NT2/D1 (cell line): ENCODE results near the gene RNF217.

ENCODE experiments used
- DNase-seq: peaks from one replicate; pipeline ENCODE4 v3.0.0-alpha.2; 2011; ENCODE audit warnings: low read depth, low spot score
- H3K27me3 ChIP-seq: 2 replicates; pipeline ENCODE4 v1.6.0; 2011; ENCODE audit warnings: mild to moderate bottlenecking; ENCODE audit not compliant: insufficient read length, insufficient read depth
- H3K36me3 ChIP-seq: 2 replicates; pipeline ENCODE4 v1.6.1; 2011; ENCODE audit warnings: mild to moderate bottlenecking, low read length, mixed read lengths; ENCODE audit not compliant: insufficient read depth, insufficient read length
- H3K4me1 ChIP-seq: 2 replicates; pipeline ENCODE4 v1.5.1; 2011; ENCODE audit not compliant: insufficient read depth, insufficient read length
- H3K4me3 ChIP-seq: 2 replicates; pipeline ENCODE4 v1.5.1; 2011; ENCODE audit warnings: low read depth; ENCODE audit not compliant: insufficient read length
- H3K9ac ChIP-seq: 2 replicates; pipeline ENCODE4 v1.6.0; 2011; ENCODE audit warnings: low read depth; ENCODE audit not compliant: insufficient read length
- H3K9me3 ChIP-seq: 2 replicates; pipeline ENCODE4 v1.5.1; 2011; ENCODE audit warnings: mild to moderate bottlenecking, low read length; ENCODE audit not compliant: insufficient read depth
- SUZ12 ChIP-seq: IDR thresholded peaks from 2 replicates; pipeline ENCODE4 v1.6.1; 2011; ENCODE audit not compliant: insufficient read length, insufficient read depth; ENCODE audit errors: extremely low read depth
- YY1 ChIP-seq: IDR thresholded peaks from 2 replicates; pipeline ENCODE4 v1.6.1; 2011; ENCODE audit not compliant: insufficient read length, insufficient read depth
- ZNF274 ChIP-seq: IDR thresholded peaks from 2 replicates; pipeline ENCODE4 v1.6.1; 2011; ENCODE audit warnings: mild to moderate bottlenecking, low read depth, low read length

The RNF217 gene

DNA sequence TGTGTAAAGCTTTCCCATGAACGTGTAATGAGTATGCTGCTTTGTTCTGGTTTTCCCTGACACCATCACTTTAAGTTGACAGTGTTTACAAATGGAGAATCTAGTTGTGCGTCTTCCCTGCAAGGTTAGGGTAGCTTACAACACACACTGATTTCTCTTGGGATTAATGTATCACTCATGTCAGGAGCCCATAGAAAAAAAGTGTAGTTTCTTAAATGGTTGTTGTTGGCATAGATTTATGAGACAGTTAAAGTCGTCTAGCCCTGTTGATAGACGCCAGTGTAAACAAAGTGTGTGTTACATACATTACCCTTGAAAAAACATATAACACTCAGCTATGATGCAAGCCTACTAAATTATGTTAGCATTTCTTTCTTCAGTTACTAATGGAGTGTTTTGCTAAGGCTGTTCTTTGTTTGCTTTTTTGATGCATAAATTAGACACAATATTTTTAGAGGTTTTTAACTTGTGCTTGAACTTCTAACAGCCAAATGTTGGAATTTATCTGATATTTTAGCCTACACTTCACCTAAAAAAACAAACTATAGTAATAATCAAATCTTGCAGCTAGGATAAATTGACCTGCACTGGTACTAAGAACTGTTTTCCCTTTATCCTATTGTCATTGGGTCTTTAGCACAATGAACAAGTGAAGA, 88.6 kb downstream of the RNF217 start:
- no peak overlapping the region for H3K4me3 ChIP-seq
- no peaks in the 10 kb centered on the region for H3K36me3 ChIP-seq
- no peaks in the 10 kb centered on the region for H3K4me1 ChIP-seq
- H3K27me3 ChIP-seq: no peaks in the 10 kb centered on the region
- no peak overlapping the region for H3K9ac ChIP-seq
- no peaks in the 10 kb centered on the region for H3K9me3 ChIP-seq
- TF ChIP-seq SUZ12: no peak
- TF ChIP-seq YY1: no peak
- TF ChIP-seq ZNF274: no peak
- no peak for DNase-seq

DNA sequence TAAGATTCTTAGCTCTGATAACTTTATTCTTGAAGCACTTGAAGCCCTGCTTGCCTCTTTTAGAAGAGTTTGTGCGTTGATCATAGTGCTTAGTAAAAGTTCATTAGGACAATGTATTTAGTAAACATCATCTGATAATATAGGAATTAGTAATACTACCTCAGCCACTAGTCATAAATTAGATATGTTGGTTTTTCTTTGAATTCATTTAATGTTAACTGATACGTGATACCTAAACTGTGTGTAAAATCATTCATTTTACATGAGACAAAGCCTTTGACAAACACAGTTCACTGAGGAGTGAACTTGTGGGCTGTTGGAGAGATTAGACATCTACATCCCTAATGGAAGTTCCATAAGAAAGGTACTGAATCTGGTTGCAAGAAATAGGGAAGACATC, 91.6 kb downstream of the RNF217 start:
- H3K9ac ChIP-seq: no peak overlapping the region
- no peak overlapping the region for H3K4me3 ChIP-seq
- DNase-seq: no peak
- no peaks in the 10 kb centered on the region for H3K4me1 ChIP-seq
- peaks cover 3% of the 10 kb centered on the region for H3K36me3 ChIP-seq
- H3K27me3 ChIP-seq: no peaks in the 10 kb centered on the region
- TF ChIP-seq YY1 (no peak), ZNF274 (no peak), SUZ12 (no peak)
- H3K9me3 ChIP-seq: no peaks in the 10 kb centered on the region

DNA sequence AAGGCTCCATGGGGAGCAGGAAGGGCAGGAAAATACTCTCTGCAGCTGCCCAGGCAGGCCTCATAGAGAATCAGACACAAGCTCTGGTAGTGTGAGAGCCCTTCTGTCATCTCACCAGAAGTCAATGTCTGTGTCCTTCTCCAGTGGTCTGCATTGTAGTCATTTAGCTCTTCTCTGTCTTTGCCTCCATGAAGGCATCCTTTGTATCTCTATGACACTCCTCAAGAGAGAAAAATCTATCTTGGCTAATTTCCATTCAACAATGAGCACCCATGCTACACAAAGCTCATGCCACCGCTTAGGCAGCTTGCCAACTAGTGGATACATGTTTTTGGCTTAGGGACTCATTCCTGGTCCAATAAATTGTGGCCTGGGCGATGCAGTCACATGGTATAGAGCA, 92.1 kb downstream of the RNF217 start:
- H3K9ac ChIP-seq: no peak overlapping the region
- peaks cover 3% of the 10 kb centered on the region for H3K36me3 ChIP-seq
- TF ChIP-seq ZNF274 (no peak), YY1 (no peak), SUZ12 (no peak)
- no peaks in the 10 kb centered on the region for H3K9me3 ChIP-seq
- H3K4me3 ChIP-seq: no peak overlapping the region
- no peaks in the 10 kb centered on the region for H3K4me1 ChIP-seq
- DNase-seq: no peak
- no peaks in the 10 kb centered on the region for H3K27me3 ChIP-seq

DNA sequence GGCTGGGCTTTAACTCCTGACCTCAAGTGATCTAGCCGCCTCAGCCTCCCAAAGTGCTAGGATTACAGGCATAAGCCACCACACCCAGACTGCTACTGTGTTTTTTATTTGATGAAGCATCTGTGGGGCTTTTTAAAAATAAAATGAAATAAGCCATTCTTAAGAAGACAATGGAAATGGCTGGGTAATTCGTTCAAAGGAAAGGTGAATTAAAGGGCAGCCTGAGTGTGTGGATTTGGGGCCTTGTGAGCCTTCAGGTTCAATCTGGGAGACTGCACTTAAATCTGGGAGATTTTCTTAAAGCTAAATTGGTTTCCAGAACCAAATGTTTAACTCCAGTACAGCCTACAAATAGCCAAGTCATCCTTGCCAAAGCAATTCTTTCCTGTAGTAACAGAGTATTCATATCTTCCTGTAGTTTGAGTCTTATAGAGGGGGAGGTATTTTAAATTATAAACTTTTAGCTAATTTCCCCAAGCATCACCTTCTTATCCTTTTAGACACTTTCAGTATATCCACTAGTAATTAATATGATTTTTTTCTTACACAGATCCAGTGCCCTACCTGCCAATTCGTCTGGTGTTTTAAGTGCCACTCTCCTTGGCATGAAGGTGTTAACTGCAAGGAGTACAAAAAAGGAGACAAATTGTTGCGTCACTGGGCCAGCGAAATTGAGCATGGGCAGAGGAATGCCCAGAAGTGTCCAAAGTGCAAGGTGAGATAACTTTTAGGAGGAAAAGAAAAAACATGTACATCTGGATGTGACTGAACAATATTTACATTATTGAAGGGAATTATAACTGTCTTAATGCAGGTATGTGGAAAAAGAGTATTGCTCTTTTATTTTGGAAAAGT, 95.4 kb downstream of the RNF217 start:
- DNase-seq: no peak
- H3K27me3 ChIP-seq: no peaks in the 10 kb centered on the region

DNA sequence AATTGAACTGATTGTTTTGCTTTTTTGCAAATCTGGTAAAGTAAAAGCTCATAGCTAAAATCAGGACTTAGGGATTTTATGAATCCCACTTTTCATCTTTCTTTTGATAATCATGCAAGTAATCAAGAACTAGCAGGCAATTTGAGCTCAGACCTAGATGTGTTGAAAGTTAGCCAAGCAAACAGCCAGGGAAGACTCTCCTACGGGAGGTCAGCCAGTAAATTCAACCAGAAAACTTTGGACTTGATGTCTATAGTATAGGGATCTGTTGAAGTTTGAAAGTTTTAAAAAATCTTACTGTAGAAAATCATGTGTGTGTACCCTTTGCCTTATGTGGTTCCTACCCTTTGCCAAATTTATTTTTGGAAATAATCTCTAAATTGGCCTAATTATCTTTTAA, 96.3 kb downstream of the RNF217 start:
- Histone ChIP-seq H3K4me3 (no peak overlapping the region), H3K9me3 (no peaks in the 10 kb centered on the region), H3K27me3 (no peaks in the 10 kb centered on the region), H3K4me1 (no peaks in the 10 kb centered on the region), H3K9ac (no peak overlapping the region), H3K36me3 (peaks cover 3% of the 10 kb centered on the region)
- TF ChIP-seq SUZ12: no peak
- TF ChIP-seq YY1: no peak
- no peak for TF ChIP-seq ZNF274
- DNase-seq: no peak

More for the DNA sequence above, 95.4 kb downstream of the RNF217 start:
- H3K36me3 ChIP-seq: peaks cover 3% of the 10 kb centered on the region
- no peak overlapping the region for H3K9ac ChIP-seq
- H3K4me3 ChIP-seq: no peak overlapping the region
- H3K4me1 ChIP-seq: no peaks in the 10 kb centered on the region
- H3K9me3 ChIP-seq: no peaks in the 10 kb centered on the region
- TF ChIP-seq YY1: no peak
- no peak for TF ChIP-seq SUZ12
- no peak for TF ChIP-seq ZNF274

DNA sequence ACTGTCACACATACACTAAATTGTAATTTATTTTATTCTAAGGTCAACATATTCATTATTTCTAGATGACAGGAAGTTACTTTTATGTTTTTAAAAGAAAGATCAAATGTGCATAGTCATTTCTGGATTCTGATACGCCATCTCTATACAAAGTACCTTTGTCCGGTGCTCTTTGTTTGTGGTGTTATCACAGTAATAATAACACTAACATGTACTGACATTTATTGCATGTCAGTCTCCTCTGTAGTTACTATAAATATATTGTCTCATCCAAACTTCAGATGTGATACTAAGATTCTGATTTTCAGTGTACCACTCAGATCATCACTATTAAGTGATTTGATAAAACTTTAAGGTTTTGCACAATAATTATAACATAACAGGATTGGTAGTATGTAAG, 101.1 kb downstream of the RNF217 start:
- no peak for TF ChIP-seq SUZ12
- no peak for TF ChIP-seq ZNF274
- no peak for TF ChIP-seq YY1

DNA sequence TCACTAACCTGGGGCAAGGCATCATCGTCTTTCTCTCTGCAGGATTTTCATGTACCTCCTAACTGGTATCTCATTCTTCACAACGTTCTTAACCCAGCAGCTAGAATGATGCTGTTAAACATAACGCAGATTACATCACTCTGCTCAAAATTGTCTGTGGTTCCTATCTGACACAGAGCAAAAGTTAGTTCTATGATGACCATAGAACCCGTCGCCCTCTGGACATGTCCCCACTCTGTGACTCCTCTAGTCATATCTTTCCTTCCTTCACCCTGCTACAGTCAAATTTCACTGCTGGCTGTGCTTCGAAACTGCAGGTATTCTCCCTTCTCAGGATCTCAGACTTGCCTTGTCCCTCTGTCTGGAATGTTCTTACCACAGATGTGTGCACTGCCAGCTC, 103.9 kb downstream of the RNF217 start:
- no peak overlapping the region for H3K4me3 ChIP-seq
- no peaks in the 10 kb centered on the region for H3K4me1 ChIP-seq
- no peak overlapping the region for H3K9ac ChIP-seq
- DNase-seq: no peak
- no peak for TF ChIP-seq SUZ12
- TF ChIP-seq ZNF274: no peak
- no peak for TF ChIP-seq YY1
- H3K36me3 ChIP-seq: no peaks in the 10 kb centered on the region
- no peaks in the 10 kb centered on the region for H3K27me3 ChIP-seq
- no peaks in the 10 kb centered on the region for H3K9me3 ChIP-seq

More for the DNA sequence above, 101.1 kb downstream of the RNF217 start:
- Histone ChIP-seq H3K36me3 (peaks cover 2% of the 10 kb centered on the region), H3K9ac (no peak overlapping the region), H3K9me3 (no peaks in the 10 kb centered on the region), H3K27me3 (no peaks in the 10 kb centered on the region), H3K4me1 (no peaks in the 10 kb centered on the region), H3K4me3 (no peak overlapping the region)
- DNase-seq: no peak
